ENCODE measurements around the gene ULBP3. TPM values are rescaled to one million over a fixed set of nuclear protein-coding genes. Genes with fewer than 3 reads are reported as not detected.

ULBP3 gene
- polyA plus RNA-seq, 1 of the 3 experiments (the other 2 are of a cell fraction), result 4.6 TPM

- Histone ChIP-seq H3K4me2 (no peak overlapping the region), H3K9ac (no peak overlapping the region), H3K27me3 (ENCODE audit: insufficient read depth) (peaks cover 45% of the 10 kb centered on the region), H3K9me2 (no peaks in the 10 kb centered on the region), H4K20me1 (ENCODE audit: insufficient read depth) (no peaks in the 10 kb centered on the region), H3K4me3 (ENCODE audit: low read depth in 2 of 2, low read length in 1 of 2) (no peak overlapping the region), H3K9me3 (no peaks in the 10 kb centered on the region), H3K27ac (ENCODE audit: low read depth in 2 of 2, low read length in 1 of 2) (no peak overlapping the region), H3F3A (replicated peaks; ENCODE audit: insufficient read depth) (no peaks in the 10 kb centered on the region), H3K4me1 (ENCODE audit: control insufficient read depth in 1 of 2, insufficient read depth in 2 of 2, low read depth in 1 of 2, low read length in 1 of 2) (no peaks in the 10 kb centered on the region), H2AFZ (ENCODE audit: low read depth) (no peak overlapping the region), H3K79me2 (ENCODE audit: insufficient read depth) (no peaks in the 10 kb centered on the region), H3K36me3 (replicated peaks in 1 of 2; ENCODE audit: control insufficient read depth in 1 of 2, insufficient read depth in 2 of 2, low read length in 1 of 2) (no peaks in the 10 kb centered on the region)
- no peak for TF ChIP-seq FOSL2 (IDR thresholded peaks at IDR 0.05; ENCODE audit: borderline replicate concordance, low read depth)
- TF ChIP-seq TEAD4 (IDR thresholded peaks at IDR 0.05; ENCODE audit: borderline replicate concordance, insufficient read depth), result no peak
- no peak for TF ChIP-seq RCOR1 (IDR thresholded peaks at IDR 0.05; ENCODE audit: low read length)
- TF ChIP-seq MAX (IDR thresholded peaks at IDR 0.05; ENCODE audit: low read depth), result no peak
- no peak for TF ChIP-seq FOXJ3 (CRISPR knock-in tag; IDR thresholded peaks at IDR 0.05)
- no peak for TF ChIP-seq YY1 (IDR thresholded peaks at IDR 0.05; ENCODE audit: low read depth)
- no peak for TF ChIP-seq GABPA (IDR thresholded peaks at IDR 0.05; ENCODE audit: low read depth)
- no peak for TF ChIP-seq PBX3 (IDR thresholded peaks at IDR 0.05)
- no peak for TF ChIP-seq POLR2AphosphoS5 (IDR thresholded peaks at IDR 0.05; ENCODE audit: low read depth, low read length)
- TF ChIP-seq IRF3 (IDR thresholded peaks at IDR 0.05; ENCODE audit: low read depth, low read length), result no peak
- no peak for TF ChIP-seq EZH2phosphoT487 (IDR thresholded peaks at IDR 0.05; ENCODE audit: borderline replicate concordance, low read depth)
- no peak for TF ChIP-seq ZBTB33 (IDR thresholded peaks at IDR 0.05; ENCODE audit: borderline replicate concordance, low read depth)
- DNase-seq, result no peak
- ChIA-PET POLR2A (no interaction called here), CTCF (no interaction called here)
- 25% methylated on average over 24 of the region's 29 CpGs for WGBS (ENCODE audit: low lambda C conversion rate)
These were observed 11.4 kb downstream of the ULBP3 start for GRCh38 chr6:150057501-150057951.

- no peaks in the 10 kb centered on the region for H3K36me3 ChIP-seq (replicated peaks in 1 of 2; ENCODE audit: control insufficient read depth in 1 of 2, insufficient read depth in 2 of 2, low read length in 1 of 2)
- H3F3A ChIP-seq (replicated peaks; ENCODE audit: insufficient read depth), result no peaks in the 10 kb centered on the region
- no peaks in the 10 kb centered on the region for H3K9me3 ChIP-seq
- CTCF ChIA-PET, result interaction anchor here (0.6 to 1.4 kb wide), 2 partner anchors 14 to 373 kb away, joined by 5 to 7 read pairs; no protein-coding TSS in a partner anchor
- H3K79me2 ChIP-seq (ENCODE audit: insufficient read depth), result no peaks in the 10 kb centered on the region
- H3K4me1 ChIP-seq (ENCODE audit: control insufficient read depth in 1 of 2, insufficient read depth in 2 of 2, low read depth in 1 of 2, low read length in 1 of 2), result no peaks in the 10 kb centered on the region
- no peak overlapping the region for H3K4me3 ChIP-seq (ENCODE audit: low read depth in 2 of 2, low read length in 1 of 2)
- POLR2A ChIA-PET, result interaction anchor here (1.1 kb wide), 1 partner anchor 12 kb away, joined by 5 read pairs; the partner anchor contains the start of gene ULBP3
- WGBS (ENCODE audit: low lambda C conversion rate), result 11% methylated on average over 4 of the region's 4 CpGs
- no peaks in the 10 kb centered on the region for H4K20me1 ChIP-seq (ENCODE audit: insufficient read depth)
- no peak for DNase-seq
- no peak overlapping the region for H2AFZ ChIP-seq (ENCODE audit: low read depth)
- H3K9ac ChIP-seq, result no peak overlapping the region
- peaks cover 45% of the 10 kb centered on the region for H3K27me3 ChIP-seq (ENCODE audit: insufficient read depth)
- H3K4me2 ChIP-seq, result no peak overlapping the region
- H3K9me2 ChIP-seq, result no peaks in the 10 kb centered on the region
- no peak overlapping the region for H3K27ac ChIP-seq (ENCODE audit: low read depth in 2 of 2, low read length in 1 of 2)
- no peak for TF ChIP-seq USF2 (IDR thresholded peaks at IDR 0.05; ENCODE audit: borderline replicate concordance, low read depth, low read length)
- TF ChIP-seq RXRA (IDR thresholded peaks at IDR 0.05; ENCODE audit: borderline replicate concordance, low read depth), result no peak
- TF ChIP-seq RAD21 (IDR thresholded peaks at IDR 0.05; ENCODE audit: low read length), result no peak
- no peak for TF ChIP-seq ELF1 (IDR thresholded peaks at IDR 0.05)
- no peak for TF ChIP-seq SIN3A (IDR thresholded peaks at IDR 0.05; ENCODE audit: borderline replicate concordance, low read depth, low read length)
- TF ChIP-seq ZBTB33 (IDR thresholded peaks at IDR 0.05; ENCODE audit: borderline replicate concordance, low read depth), result no peak
- no peak for TF ChIP-seq MAX (IDR thresholded peaks at IDR 0.05; ENCODE audit: low read depth)
- TF ChIP-seq TAF1 (IDR thresholded peaks at IDR 0.05; ENCODE audit: borderline replicate concordance, low read depth, low read length), result no peak
- TF ChIP-seq YY1 (IDR thresholded peaks at IDR 0.05; ENCODE audit: low read depth), result no peak
These were observed 12.0 kb downstream of the ULBP3 start for GRCh38 chr6:150056916-150057315.
